KG1 (cell line): ENCODE results near the gene IL34.
"Not testable (repeated sequence)": the region's sequence is repeated elsewhere in the genome, so short reads cannot be mapped to it uniquely, and the experiment has no call there.

Source experiments
- DNase-seq: peaks from one replicate; lab custom pipeline; 2025; lab: John Stamatoyannopoulos, UW

The IL34 gene

DNA sequence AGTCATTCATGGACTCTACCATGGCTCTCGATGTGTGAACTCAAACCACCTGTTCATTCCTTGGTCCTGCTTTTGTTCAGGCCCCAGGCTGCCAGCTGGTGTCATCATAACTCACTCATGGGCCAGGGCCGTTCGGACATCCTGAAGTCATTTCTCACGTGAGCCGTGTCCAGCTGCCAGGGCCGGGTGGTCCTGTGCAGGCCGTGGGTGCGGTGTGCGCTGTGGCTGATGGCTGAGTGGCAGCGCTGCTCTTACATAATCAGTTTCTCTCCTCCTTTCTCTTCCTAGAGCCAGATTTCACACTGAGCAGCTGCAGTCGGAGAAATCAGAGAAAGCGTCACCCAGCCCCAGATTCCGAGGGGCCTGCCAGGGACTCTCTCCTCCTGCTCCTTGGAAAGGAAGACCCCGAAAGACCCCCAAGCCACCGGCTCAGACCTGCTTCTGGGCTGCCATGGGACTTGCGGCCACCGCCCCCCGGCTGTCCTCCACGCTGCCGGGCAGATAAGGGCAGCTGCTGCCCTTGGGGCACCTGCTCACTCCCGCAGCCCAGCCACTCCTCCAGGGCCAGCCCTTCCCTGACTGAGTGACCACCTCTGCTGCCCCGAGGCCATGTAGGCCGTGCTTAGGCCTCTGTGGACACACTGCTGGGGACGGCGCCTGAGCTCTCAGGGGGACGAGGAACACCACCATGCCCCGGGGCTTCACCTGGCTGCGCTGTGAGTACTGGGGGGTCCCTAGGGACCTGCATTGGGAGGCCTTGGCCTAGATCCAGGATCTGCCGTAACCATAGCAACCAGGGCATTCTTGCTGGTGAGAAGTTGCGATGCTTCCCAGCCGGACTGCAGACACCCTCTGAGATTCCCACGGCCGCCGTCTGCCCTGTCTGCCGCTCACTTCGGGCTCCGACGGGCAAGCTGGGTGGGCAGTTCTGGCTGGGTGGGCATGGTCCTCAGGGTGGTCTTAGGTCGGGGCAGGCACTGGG lies at the start of gene IL34:
IL34 (plus strand) TSS at position 300 of the 982 bp plus-strand sequence; CDS start at position 689, 389 bp downstream.
- no peak for DNase-seq

DNA sequence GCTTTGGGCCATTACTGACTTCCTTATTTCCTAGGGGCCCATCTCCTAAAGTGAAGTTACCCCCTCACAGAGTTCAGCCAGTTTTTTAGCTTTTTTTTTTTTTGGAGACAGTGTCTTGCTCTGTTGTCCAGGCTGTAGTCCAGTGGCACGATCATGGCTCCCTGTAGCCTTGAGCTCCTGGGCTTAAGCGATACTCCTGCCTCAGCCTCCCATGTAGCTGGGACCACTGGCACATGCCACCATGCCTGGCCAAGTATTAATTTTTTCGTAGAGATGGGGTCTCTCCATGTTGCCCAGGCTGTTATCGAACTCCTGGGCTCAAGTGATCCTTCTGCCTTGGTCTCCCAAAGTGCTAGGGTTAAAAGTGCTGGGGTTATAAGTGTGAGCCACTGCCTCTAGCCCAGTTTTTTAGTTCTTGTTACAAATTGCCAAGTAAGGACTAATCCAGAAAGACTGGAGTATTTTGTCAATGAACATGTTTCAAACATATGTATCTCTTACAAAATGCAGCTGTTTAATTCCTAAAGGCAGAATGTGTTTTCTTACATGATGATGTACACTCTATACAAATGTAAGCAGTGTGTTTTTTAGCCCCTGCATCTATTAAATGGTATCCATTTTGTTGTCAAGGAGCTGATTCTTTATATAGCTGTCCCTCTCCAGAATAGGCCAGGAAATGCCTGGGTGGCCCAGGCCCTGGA lies 49.1 kb upstream of the IL34 start:
- no peak for DNase-seq

DNA sequence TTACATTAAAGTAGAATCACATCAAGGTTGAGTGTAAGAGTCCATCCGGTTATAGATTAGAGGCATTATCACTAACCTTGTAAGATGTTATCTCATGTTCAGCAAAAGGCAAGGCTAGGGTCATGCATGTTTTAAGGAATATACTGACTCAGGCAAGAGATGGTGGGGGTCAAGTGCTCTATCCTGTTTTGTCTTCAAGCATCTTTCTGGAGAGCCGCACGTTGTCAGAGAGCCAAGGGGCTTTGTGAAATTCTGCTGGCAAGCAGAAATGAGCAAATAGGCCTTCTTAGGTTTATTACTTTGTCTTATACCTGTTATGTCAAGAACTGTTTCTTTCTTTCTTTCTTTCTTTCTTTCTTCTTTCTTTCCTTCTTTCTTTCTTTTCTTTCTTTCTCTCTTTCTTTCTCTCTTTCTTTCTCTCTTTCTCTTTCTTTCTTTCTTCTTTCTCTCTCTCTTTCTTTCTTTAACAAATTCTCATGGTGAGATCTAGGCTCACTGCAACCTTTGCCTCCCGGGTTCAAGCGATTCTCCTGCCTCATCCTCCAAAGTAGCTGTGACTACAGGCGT lies 47.3 kb upstream of the IL34 start:
- no peak for DNase-seq

DNA sequence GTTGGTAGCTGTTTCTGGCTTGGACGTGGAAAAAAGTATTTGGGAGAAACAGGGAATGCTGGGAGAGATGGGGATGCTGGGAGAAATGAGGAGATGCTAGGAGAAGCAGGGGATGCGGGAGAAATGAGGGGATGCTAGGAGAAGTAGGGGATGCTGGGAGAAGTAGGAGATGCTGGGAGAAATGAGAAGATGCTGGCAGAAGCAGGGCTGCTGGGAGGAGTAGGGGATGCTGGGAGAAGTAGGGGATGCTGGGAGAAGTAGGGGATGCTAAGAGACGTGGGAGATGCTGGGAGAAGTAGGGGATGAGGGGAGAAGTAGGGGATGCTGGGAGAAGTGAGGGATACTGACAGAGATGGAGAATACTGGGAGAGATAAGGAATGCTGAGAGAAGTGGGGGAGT lies 45.6 kb upstream of the IL34 start:
- no peak for DNase-seq

DNA sequence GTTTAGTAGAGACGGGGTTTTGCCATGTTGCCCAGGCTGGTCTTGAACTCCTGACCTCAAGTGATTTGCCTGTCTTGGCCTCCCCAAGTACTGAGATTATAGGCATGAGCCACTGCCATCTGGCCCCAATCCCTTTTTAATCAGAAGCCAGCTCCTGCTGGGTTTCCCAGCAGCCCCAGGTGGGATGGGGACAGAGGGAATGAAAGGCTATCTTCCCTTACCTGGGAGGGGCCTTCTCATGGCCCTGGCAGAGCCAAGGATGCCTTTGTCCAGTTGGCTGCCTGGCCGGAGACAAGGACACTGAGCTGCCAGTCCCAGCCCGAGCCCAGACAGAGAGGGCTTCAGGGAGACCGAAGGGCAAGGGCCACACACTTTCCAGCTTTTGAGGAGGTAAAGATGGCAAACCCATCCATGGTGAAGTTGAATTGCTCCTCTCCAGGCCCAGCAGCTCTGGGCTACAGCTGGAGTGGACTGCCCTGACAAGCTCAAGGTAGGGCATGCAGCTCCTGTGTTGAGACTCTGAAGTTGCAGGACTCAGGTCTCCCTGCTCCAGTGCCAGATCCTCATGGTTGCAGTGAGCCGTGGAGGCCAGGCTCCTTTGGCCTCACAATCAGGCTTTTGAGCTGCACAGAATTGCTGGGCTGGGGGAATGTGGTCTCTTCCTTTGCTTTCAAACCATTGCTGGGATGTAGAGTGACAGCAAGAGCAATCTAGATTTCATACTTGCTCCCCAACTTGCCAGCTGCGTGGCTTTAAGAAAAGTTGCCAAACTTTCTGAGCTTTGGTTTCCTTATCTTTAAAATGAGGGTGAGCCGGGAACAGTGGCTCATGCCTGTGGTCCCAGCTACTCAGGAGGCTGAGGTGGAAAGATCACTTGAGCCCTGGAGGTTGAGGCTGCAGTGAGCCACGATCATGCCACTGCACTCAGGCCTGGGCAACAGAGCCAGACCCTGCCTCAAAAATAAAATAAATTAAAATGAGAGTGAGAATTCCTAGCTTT lies 44.5 kb upstream of the IL34 start:
- DNase-seq: no peak

DNA sequence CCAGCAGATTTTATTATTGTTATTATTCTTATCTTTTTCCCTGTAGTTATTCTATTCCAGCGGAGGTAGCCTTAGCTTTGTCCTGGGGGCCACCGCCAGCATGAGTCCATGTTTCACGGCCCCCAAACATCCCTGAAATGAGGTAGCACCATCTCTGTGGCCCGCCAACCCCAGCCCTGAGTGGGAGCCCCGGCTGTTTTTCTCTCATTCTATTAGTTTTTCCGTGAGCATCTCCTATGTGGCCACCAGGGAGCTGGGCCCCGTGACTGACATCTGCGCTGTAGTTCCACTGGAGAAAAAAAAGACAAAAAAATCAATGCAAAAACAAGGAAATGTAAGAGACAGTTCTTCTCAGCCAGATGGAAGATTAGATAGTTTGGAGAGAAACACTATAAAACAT lies 43.5 kb upstream of the IL34 start:
- DNase-seq: no peak

DNA sequence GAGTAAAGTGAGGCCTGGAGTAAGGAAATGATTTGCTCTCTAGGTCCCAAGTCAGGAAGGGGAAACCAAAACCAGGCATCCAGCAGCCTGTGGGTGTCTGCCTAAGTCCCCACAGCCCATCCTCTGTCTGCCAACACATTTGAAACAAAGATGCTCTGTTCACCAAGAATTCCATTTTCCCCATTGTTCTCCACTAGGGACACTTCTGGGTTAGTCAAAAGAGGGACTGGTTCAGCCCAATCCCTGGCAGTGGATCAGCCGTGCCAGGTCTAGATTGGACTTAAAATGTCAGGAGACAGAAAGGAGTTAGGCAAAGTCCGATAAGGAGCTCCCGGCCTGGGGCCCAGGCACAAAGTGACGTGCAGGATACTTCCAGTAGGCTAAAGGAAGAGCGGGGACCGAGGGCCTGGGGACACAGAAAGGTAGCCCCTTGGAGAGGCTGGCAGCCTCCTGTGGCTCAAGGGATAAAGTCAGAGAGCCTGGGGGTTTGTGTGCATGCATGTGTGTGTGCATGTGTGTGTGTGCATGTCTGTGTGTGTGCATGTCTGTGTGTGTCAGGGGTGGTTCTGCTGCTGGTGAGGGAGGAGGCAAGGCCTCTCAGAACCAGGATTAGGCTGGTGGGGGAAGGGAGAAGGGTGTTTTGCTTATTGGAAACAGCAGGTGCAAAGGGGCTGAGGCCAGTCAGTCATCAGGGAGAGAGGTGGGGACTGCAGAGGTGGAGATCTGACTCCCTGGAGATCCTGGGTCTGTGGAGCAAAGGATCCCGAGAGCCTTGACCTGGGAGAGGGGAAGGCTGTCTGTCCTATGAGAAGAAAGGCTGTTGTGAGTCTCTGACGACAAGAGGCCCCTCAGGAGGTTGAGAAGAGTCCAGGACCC lies 41.7 kb upstream of the IL34 start:
- no peak for DNase-seq

DNA sequence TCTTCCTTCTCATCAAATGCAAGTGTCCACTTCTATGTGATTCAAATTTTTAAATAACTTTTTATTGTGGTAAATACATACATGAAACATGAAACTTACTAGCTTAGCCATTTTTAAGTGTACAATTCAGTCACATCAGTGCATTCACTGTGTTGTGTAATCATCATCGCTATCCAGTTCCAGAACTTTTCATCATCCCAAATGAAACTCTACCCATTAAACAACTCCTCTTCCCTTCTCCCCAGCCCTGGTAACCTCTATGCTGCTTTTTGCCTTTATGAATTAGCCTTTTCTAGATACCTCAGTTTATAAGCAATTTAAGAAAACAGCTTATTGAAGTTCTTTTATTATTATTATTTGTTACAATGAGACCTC lies 41.1 kb upstream of the IL34 start:
- no peak for DNase-seq

DNA sequence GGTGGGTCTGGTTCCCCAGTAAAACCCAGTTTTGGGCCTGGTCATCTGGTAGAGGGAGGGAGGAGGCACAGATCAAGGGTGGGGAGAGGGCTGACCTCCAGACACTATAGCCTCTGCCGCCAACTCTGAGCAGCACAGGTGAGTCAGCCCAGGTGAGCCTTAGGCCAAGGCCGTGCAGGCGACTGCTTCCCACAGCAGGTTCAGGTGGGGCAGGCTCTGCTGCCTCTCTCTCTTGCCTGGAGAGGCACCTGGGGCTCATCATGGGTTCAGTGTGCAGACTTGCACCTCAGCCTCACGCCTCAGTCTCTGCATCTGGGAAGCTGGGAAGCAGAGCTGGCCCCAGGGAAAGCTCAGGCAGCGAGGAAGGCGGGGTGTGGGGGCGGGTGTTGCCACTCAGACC lies 37.8 kb upstream of the IL34 start:
- DNase-seq: no peak

DNA sequence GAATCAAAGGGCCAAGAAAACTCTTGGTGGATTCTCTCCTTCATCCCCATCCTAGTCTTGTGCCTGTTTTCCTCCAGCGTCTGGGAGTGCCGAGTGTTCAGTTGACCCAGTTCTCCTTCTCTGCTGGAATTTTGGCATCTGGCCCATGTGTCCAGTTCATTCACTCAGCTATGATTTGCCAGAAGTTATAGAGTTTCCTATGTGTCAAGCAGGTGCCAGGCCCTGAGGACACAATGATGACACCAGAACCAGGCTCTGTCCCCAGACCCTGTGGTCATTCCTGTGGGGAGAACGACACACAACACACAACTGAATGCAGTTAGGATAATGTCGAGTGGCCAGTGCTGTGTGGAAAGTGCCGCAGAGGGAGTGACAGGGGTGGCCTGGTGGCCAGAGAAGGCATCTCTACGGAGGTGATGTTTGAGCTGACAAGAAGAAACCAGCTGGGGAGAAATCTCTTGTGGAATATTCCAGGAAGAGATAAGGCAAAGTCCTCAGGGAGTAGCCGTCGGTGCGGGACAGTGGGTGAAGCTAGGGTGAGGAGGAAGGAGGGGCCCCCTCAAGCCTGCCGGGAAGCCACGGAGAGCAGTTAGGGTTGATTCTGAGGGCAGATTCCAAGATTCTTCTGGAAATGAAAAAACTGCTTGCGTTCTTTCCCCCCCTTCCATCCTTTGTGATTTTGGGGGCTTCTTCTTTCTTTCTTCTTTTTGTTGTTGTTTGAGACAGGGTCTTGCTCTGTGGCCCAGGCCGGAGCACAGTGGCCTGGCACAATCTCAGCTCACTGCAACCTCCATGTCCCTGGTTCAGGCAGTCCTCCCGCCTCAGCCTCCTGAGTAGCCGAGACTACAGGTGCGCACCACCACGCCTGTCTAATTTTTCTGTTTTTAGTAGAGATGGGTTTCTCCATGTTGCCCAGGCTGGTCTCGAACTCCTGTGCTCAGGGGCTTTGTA lies 35.8 kb upstream of the IL34 start:
- DNase-seq: no peak

DNA sequence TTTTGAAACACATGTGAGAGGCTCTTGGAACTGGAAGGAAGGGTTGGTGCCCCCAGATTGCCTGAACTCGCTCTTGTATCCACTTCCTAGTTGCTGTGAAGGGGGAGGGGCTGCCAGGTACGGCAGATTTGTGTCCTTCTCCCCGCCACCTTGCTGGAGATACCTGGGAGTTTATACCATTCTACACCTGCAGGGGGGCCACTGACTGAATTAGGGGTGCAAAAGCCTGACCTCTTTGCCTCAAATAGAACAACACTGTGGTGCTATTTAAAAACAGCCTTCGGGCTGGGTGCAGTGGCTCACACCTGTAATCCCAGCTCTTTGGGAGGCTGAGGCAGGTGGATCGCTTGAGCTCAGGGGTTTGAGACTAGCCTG lies 35.1 kb upstream of the IL34 start:
- no peak for DNase-seq

DNA sequence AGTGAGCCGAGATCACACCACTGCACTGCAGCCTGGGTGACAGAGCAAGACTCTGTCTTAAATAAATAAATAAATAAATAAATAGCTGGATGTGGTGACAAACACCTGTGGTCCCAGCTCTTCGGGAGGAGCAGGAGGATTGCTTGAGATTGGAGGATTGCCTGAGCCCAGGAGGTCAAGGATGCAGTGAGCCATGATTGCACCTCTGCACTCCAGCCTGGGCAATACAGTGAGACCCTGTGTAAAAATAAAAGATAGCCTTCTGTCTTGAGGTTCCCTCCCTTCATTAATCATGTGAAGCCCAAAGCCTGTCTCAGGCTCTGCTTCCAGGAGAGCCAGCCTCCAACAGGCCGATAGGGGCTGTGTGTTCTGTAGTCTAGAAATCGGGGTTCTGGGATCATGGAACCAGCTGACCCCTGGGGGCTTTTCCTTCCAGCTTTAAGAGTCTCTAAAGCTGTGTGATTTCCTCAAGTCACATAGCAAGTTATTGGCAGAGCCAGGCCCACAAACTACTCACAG lies 34.5 kb upstream of the IL34 start:
- no peak for DNase-seq

DNA sequence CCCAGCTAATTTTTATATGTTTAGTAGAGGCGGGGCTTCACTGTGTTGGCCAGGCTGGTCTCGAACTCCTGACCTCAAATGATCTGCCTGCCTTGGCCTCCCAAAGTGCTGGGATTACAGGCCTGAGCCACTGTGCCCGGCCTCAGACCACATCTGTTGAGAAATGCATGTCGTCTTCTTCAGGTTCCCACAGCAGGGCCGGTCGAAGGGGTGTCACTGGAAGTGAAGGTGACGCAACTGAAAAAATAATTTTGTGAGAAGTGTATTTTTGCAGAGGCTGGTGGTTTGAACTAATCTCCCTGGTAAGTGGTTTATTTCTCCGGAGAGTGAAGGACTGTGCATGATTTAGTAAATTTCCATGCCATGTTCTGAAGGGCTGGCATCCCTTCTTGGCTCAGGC lies 33.4 kb upstream of the IL34 start:
- DNase-seq: no peak

DNA sequence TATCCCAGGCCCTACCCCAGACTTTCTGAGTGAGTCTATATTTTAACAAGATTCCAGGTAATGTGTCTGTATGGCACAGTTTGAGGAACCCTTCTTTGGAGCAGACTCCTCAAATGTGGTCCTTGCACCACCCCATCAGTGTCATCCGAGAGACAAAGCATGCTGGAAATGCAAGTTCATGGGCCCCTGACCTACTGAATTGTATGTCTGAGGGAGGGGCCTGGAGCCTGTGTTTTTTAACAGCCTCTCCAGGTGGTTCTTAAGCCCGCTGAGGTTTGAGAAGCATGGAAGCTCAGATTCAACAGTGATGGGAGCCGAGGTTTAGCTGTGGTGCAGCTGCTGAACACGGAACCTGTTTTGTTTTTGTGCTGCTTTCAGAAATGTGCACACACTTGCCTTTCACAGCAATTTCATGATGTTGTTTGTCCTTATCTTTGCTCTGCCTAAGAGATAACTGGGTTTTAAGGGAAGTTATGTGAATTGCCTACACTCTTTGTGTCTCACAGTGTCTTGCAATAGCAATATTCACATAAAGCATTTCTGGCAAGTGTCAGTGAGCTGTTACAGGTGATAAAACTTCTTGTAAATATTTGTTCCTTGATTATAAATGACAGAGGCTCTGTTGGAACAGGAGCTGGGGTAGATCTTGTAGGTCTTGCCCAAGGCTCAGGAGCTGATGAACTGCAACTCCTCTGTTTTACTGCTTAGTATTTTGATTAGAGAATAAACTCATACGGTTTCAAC lies 32.0 kb upstream of the IL34 start:
- no peak for DNase-seq

DNA sequence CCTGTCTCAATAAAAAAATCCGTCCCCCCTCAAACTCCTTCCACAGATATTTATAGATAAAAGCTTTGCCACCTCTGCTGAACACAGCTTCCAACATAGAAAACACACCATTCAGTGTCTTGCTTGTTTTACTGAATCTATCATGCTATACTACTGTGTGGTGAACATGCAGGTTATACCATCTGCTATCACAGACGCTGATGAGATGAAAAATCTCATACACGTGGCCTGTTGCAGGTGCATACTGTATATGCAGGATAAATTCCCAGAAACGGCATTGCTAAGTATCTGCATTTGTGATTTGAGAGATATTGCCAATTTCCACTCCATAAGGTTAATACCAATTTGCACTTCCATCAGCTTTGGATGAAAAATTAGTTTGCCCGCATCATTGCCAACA lies 30.4 kb upstream of the IL34 start:
- DNase-seq: no peak

DNA sequence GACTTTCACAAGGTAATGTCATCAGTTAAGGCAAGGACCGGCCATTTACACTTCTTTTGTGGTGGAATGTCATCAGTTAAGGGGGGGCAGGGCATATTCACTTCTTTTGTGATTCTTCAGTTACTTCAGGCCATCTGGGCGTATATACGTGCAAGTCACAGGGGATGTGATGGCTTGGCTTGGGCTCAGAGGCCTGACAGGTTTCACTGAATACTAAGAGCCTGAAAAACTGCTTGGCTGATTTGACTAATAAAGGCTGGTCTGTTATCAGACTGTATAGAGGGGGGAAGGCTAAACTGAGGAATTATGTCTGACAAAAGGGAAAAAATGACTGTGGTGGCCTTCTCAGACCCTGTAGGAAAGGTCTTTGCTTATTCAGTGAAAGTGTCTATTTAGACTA lies 24.5 kb upstream of the IL34 start:
- DNase-seq: not testable (repeated sequence)

DNA sequence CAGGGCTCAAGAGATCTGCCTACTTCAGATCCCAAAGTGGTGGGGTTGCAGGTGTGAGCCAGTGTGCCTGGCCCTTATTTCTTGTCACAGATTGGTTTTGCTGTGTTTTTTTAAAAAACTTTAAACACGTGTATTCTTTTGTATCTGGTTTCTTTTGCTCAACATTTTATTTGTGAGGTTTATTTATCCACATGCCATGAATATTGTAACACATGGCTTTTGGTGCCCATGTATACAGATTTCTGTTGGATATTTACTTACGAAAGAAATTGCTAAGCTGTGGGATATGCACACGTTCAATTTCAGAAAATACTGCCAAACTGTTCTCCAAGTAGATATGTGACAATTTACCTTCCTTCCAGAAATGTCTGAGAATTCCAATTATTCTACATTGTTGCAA lies 18.7 kb upstream of the IL34 start:
- DNase-seq: no peak

DNA sequence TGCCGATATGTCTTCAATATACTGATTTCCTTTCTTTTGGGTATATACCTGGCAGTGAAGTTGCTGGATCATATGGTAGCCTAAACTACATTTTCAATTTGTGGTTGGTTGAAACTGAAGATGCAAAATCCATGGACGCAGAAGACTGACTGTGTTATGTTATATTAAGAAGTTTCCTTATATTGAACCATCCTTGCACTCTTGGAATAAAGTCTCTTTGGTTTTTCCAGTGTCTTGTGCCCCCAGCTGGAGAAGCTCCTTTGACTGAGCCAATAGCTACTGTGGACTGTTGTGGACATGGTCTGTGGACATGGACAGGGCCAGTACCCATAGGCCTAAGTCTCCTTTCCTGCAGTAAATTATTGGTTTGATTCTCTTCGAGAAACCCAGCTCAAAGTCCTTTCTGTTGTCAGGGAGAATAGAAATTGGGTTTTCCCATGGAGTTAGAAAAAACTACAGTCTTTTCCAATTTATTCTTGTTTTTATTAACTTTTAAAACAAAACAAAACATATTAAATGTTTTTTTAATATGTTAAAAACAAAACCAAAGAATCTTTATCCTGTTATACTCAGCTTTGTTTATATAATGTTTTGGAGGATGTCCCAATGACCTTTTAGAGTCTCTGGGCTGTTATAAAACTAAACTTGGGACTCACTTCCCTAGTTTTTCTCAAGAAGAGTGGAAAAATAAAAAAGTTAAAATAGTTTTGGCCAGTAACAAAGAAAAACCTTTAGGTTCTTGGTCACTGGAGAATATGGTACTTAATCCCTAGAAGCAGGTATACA lies 15.2 kb upstream of the IL34 start:
- DNase-seq: no peak
